Measurements from ENCODE around the gene ANKIB1.
"Not testable (repeated sequence)": the region's sequence is repeated elsewhere in the genome, so short reads cannot be mapped to it uniquely, and the experiment has no call there.

ANKIB1 gene

DNA sequence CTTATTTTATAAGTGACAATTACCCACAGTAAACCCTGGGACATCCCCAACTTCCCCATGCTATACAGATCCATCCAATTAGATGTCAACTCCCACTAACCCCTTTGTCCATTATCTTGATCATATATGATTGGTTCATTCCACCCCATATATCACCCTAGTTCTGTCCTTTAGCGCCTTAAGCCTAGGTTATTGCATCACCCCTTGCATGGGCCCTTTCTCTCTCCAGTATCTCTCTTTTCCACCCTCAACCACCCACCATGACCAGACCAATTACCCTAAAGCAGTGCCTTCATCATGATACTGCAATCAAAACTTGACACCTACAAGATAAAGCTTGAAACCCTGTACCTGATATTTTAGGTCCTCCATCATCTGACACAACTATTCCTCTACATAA, 163.6 kb downstream of the ANKIB1 start:
- Histone ChIP-seq H2BK12ac (ENCODE audit: low read length in 2 of 2) (no peak overlapping the region), H3K27me3 (ENCODE audit: control insufficient read depth in 1 of 2, insufficient read depth in 1 of 2, low read length in 2 of 2) (peaks cover 0 to 11% of the 10 kb centered on the region in 2 experiments), H3K4me2 (ENCODE audit: low read length, poor library complexity, severe bottlenecking) (no peak overlapping the region), H3K4me3 (ENCODE audit: insufficient read depth in 1 of 2, low read depth in 1 of 2, low read length in 2 of 2) (no peak overlapping the region), H2BK120ac (ENCODE audit: low read depth, low read length) (no peak overlapping the region), H2AK5ac (ENCODE audit: low read length, severe bottlenecking) (no peak overlapping the region), H3K4ac (ENCODE audit: low read depth in 1 of 2, low read length in 2 of 2) (no peak overlapping the region), H3K23ac (ENCODE audit: low read length in 2 of 2) (no peak overlapping the region), H2BK15ac (ENCODE audit: low read depth, poor library complexity, severe bottlenecking) (no peak overlapping the region), H2AFZ (ENCODE audit: low read depth, low read length) (no peak overlapping the region), H4K8ac (ENCODE audit: low read length) (no peak overlapping the region), H3K9ac (ENCODE audit: low read length) (no peak overlapping the region), H3K4me1 (ENCODE audit: control insufficient read depth, insufficient read depth, low read depth, low read length) (no peaks in the 10 kb centered on the region), H3K14ac (ENCODE audit: low read length in 2 of 2) (no peak overlapping the region), H2BK5ac (ENCODE audit: low read depth, low read length, poor library complexity, severe bottlenecking) (no peak overlapping the region), H3K27ac (ENCODE audit: low read length, poor library complexity, severe bottlenecking) (no peak overlapping the region), H3K18ac (ENCODE audit: low read depth in 1 of 2, low read length in 2 of 2) (no peak overlapping the region), H4K91ac (ENCODE audit: low read length) (no peak overlapping the region), H3K36me3 (ENCODE audit: control insufficient read depth in 1 of 2, insufficient read depth in 2 of 2, low read depth in 1 of 2, low read length in 2 of 2) (no peaks in the 10 kb centered on the region), H3K79me1 (replicated peaks; ENCODE audit: low read length, poor library complexity, severe bottlenecking) (no peaks in the 10 kb centered on the region), H3K9me3 (ENCODE audit: control insufficient read depth, low read length) (no peaks in the 10 kb centered on the region)
- DNase-seq = no peak
- 96% methylated on average over 1 of the region's 1 CpG for WGBS

DNA sequence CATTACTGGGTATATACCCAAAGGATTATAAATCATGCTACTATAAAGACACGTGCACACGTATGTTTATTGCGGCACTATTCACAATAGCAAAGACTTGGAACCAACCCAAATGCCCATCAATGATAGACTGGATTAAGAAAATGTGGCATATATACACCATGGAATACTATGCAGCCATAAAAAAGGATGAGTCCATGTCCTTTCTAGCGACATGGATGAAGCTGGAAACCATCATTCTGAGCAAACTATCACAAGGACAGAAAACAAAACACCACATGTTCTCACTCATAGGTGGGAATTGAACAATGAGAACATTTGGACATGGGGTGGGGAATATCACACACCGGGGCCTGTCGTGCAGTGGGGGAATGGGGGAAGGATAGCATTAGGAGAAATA, 164.4 kb downstream of the ANKIB1 start:
- not testable (repeated sequence) for H3K4me3 ChIP-seq (ENCODE audit: insufficient read depth in 1 of 2, low read depth in 1 of 2, low read length in 2 of 2); H2AFZ ChIP-seq (ENCODE audit: low read depth, low read length); H3K18ac ChIP-seq (ENCODE audit: low read depth in 1 of 2, low read length in 2 of 2); H2BK120ac ChIP-seq (ENCODE audit: low read depth, low read length); H3K4ac ChIP-seq (ENCODE audit: low read depth in 1 of 2, low read length in 2 of 2); H4K8ac ChIP-seq (ENCODE audit: low read length); DNase-seq; H3K4me1 ChIP-seq (ENCODE audit: control insufficient read depth, insufficient read depth, low read depth, low read length); H3K36me3 ChIP-seq (ENCODE audit: control insufficient read depth in 1 of 2, insufficient read depth in 2 of 2, low read depth in 1 of 2, low read length in 2 of 2); H3K79me1 ChIP-seq (replicated peaks; ENCODE audit: low read length, poor library complexity, severe bottlenecking); H2BK12ac ChIP-seq (ENCODE audit: low read length in 2 of 2); H3K9ac ChIP-seq (ENCODE audit: low read length); H3K27ac ChIP-seq (ENCODE audit: low read length, poor library complexity, severe bottlenecking); H3K23ac ChIP-seq (ENCODE audit: low read length in 2 of 2); H2AK5ac ChIP-seq (ENCODE audit: low read length, severe bottlenecking); H2BK15ac ChIP-seq (ENCODE audit: low read depth, poor library complexity, severe bottlenecking); H3K14ac ChIP-seq (ENCODE audit: low read length in 2 of 2); H3K9me3 ChIP-seq (ENCODE audit: control insufficient read depth, low read length); H4K91ac ChIP-seq (ENCODE audit: low read length); H3K4me2 ChIP-seq (ENCODE audit: low read length, poor library complexity, severe bottlenecking); H2BK5ac ChIP-seq (ENCODE audit: low read depth, low read length, poor library complexity, severe bottlenecking)
- H3K27me3 ChIP-seq (ENCODE audit: control insufficient read depth in 1 of 2, insufficient read depth in 1 of 2, low read length in 2 of 2) = peaks cover 0 to 11% of the 10 kb centered on the region in 2 experiments
- 50% methylated on average over 1 of the region's 6 CpGs for WGBS

DNA sequence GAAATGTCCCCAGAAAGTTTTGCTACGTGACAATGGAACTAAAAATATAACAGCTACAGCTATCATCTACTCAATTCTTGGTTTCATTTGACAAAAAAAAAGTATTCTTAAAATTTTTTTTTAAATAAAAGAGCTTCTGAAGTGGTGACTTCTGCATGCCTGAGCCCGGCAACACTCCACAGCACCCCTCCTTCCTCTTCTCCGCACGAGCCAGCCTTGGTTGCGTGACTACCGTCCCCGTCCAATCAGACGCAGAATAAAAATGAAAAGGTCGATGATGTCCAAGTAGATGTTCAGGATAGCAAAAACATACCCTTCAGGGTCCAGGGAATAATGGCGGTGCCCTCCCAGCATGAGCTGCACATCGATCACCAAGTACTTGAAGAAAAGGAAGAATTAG, 167.0 kb downstream of the ANKIB1 start:
- no peaks in the 10 kb centered on the region for H3K79me1 ChIP-seq (replicated peaks; ENCODE audit: low read length, poor library complexity, severe bottlenecking)
- 93% methylated on average over 9 of the region's 11 CpGs for WGBS

DNA sequence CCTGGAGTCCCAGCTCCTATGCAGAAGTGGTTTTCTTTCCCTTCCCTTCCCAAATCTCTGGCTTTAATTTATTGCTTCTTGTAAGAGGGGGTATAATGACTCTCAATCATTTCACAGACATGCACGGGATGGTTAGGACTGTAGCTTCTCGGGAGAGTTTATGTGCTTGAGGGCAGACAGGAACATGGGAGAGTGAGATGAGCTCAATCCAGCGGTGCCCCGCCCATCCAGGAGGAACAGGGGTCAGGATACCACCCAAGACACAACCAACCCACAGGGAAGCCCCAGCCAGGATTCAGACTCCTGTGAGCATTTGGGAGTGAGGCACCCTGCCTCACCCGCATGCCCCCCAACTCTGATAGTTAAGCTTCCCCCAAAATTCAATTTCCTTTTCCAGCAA, 167.8 kb downstream of the ANKIB1 start:
- Histone ChIP-seq H2AK5ac (ENCODE audit: low read length, severe bottlenecking) (no peak overlapping the region), H3K79me1 (replicated peaks; ENCODE audit: low read length, poor library complexity, severe bottlenecking) (no peaks in the 10 kb centered on the region), H3K4ac (ENCODE audit: low read depth in 1 of 2, low read length in 2 of 2) (no peak overlapping the region), H3K9ac (ENCODE audit: low read length) (no peak overlapping the region), H2BK5ac (ENCODE audit: low read depth, low read length, poor library complexity, severe bottlenecking) (no peak overlapping the region), H2BK120ac (ENCODE audit: low read depth, low read length) (no peak overlapping the region), H3K9me3 (ENCODE audit: control insufficient read depth, low read length) (no peaks in the 10 kb centered on the region), H3K4me2 (ENCODE audit: low read length, poor library complexity, severe bottlenecking) (no peak overlapping the region), H2AFZ (ENCODE audit: low read depth, low read length) (no peak overlapping the region), H3K23ac (ENCODE audit: low read length in 2 of 2) (no peak overlapping the region), H3K36me3 (ENCODE audit: control insufficient read depth in 1 of 2, insufficient read depth in 2 of 2, low read depth in 1 of 2, low read length in 2 of 2) (no peaks in the 10 kb centered on the region), H3K4me3 (ENCODE audit: insufficient read depth in 1 of 2, low read depth in 1 of 2, low read length in 2 of 2) (no peak overlapping the region), H3K27ac (ENCODE audit: low read length, poor library complexity, severe bottlenecking) (no peak overlapping the region), H4K8ac (ENCODE audit: low read length) (no peak overlapping the region), H2BK15ac (ENCODE audit: low read depth, poor library complexity, severe bottlenecking) (no peak overlapping the region), H3K18ac (ENCODE audit: low read depth in 1 of 2, low read length in 2 of 2) (no peak overlapping the region), H4K91ac (ENCODE audit: low read length) (no peak overlapping the region), H3K4me1 (ENCODE audit: control insufficient read depth, insufficient read depth, low read depth, low read length) (no peaks in the 10 kb centered on the region), H3K27me3 (ENCODE audit: control insufficient read depth in 1 of 2, insufficient read depth in 1 of 2, low read length in 2 of 2) (peaks cover 0 to 11% of the 10 kb centered on the region in 2 experiments), H2BK12ac (ENCODE audit: low read length in 2 of 2) (no peak overlapping the region), H3K14ac (ENCODE audit: low read length in 2 of 2) (no peak overlapping the region)
- no peak for DNase-seq
- 62% methylated on average over 5 of the region's 5 CpGs for WGBS

More for the DNA sequence above, 167.0 kb downstream of the ANKIB1 start:
- Histone ChIP-seq H4K8ac (ENCODE audit: low read length) (no peak overlapping the region), H2BK120ac (ENCODE audit: low read depth, low read length) (no peak overlapping the region), H3K4ac (ENCODE audit: low read depth in 1 of 2, low read length in 2 of 2) (no peak overlapping the region), H3K9me3 (ENCODE audit: control insufficient read depth, low read length) (no peaks in the 10 kb centered on the region), H2AK5ac (ENCODE audit: low read length, severe bottlenecking) (no peak overlapping the region), H3K4me1 (ENCODE audit: control insufficient read depth, insufficient read depth, low read depth, low read length) (no peaks in the 10 kb centered on the region), H2AFZ (ENCODE audit: low read depth, low read length) (no peak overlapping the region), H3K18ac (ENCODE audit: low read depth in 1 of 2, low read length in 2 of 2) (no peak overlapping the region), H3K4me2 (ENCODE audit: low read length, poor library complexity, severe bottlenecking) (no peak overlapping the region), H2BK15ac (ENCODE audit: low read depth, poor library complexity, severe bottlenecking) (no peak overlapping the region), H3K9ac (ENCODE audit: low read length) (no peak overlapping the region), H3K4me3 (ENCODE audit: insufficient read depth in 1 of 2, low read depth in 1 of 2, low read length in 2 of 2) (peak overlapping the region in 1 of 2 experiments; percentile 51), H3K23ac (ENCODE audit: low read length in 2 of 2) (no peak overlapping the region), H3K14ac (ENCODE audit: low read length in 2 of 2) (no peak overlapping the region), H2BK12ac (ENCODE audit: low read length in 2 of 2) (no peak overlapping the region), H4K91ac (ENCODE audit: low read length) (no peak overlapping the region), H2BK5ac (ENCODE audit: low read depth, low read length, poor library complexity, severe bottlenecking) (no peak overlapping the region), H3K36me3 (ENCODE audit: control insufficient read depth in 1 of 2, insufficient read depth in 2 of 2, low read depth in 1 of 2, low read length in 2 of 2) (no peaks in the 10 kb centered on the region), H3K27ac (ENCODE audit: low read length, poor library complexity, severe bottlenecking) (no peak overlapping the region), H3K27me3 (ENCODE audit: control insufficient read depth in 1 of 2, insufficient read depth in 1 of 2, low read length in 2 of 2) (peaks cover 0 to 11% of the 10 kb centered on the region in 2 experiments)
- DNase-seq = no peak
